SK-N-MC (cell line): ENCODE results near the gene KDM2A.
A peak's percentile ranks its signal among the peaks of the same experiment; 100 is the strongest.

Experiments
- EZH2 ChIP-seq: fragments of 200-600 bp; sonication (generic); IDR thresholded peaks from one replicate; pipeline ENCODE4 v1.6.1; 2017; ENCODE audit warnings: antibody characterized with exemption
- FOXP2 ChIP-seq: optimal IDR thresholded peaks from 2 replicates; pipeline ENCODE3; 2011; ENCODE audit warnings: mild to moderate bottlenecking, moderate library complexity; ENCODE audit not compliant: insufficient read depth; ENCODE audit errors: extremely low read length, control extremely low read depth
- POLR2AphosphoS5 ChIP-seq: IDR thresholded peaks from 2 replicates; pipeline ENCODE4 v1.6.1; 2012; ENCODE audit warnings: mild to moderate bottlenecking, low read depth, low read length, borderline replicate concordance

DNA sequence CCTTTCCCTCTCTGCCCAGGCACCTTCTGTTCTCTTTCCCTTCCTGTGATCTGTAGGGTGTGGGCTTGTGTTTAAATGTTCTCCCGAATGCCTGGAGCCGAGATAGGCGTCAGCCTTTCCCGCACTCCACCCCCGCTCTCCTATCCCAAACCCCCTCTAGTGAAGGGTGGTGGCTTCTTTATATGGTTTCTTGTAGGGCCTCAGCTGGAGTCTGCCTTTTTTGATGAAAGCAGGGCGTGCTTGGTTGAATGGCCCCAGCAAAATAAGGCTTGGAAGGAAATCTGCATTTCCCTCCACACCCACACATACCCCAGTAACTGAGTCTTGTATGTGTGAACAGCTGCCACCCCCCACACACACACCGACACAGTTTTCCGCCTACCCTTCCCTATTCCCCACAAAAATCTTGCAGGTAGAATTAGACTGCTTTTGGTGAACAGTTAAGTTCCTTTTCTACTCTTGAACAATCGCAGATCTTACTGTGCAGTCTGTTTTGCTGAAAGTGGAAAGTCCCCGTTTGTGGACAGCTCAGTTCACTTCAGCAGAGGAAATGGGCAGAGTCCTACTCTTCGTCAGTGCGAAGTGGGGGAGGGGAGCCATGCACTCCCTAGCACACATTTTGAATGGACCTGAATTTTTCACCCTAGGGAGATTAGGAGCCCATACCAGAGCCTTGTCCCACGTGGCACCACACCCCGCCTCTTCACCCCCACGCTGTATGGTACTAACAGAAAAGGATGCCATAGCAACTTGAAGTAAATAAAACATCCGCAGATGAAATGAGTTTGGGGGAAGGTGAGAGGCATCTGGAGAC, 121.7 kb downstream of the KDM2A start:
- no peak for TF ChIP-seq EZH2
- TF ChIP-seq POLR2AphosphoS5 = peak; percentile 22; the same call in 1 of the 2 replicates
- TF ChIP-seq FOXP2 = no peak
